Measurements from ENCODE around the gene KRT35. TPM values are rescaled to one million over a fixed set of nuclear protein-coding genes. Genes with fewer than 3 reads are reported as not detected.

The KRT35 gene
- total and polyA plus RNA-seq, 10 of the 15 experiments (the other 5 are each of a cell fraction or from before 2014, with no cell fraction given): not detected

- H3K79me2 ChIP-seq (ENCODE audit: control insufficient read depth, insufficient read depth, low read length): no peaks in the 10 kb centered on the region
- CTCF ChIA-PET: no interaction called here
- ATAC-seq: no peak
Measured at GRCh38 chr17:41523787-41524186, 42.8 kb upstream of the KRT35 start.

GRCh38 chr17:41523225-41523593 lies 42.3 kb upstream of the KRT35 start:
- 30% methylated on average over 4 of the region's 4 CpGs for WGBS (ENCODE audit: insufficient coverage, insufficient replicate concordance, low lambda C conversion rate, missing lambda C conversion rate)

More at GRCh38 chr17:41523787-41524186, 42.8 kb upstream of the KRT35 start:
- in situ Hi-C loops (cut with MboI) (no loop called here), intact Hi-C loops (cut with micrococcal nuclease; ENCODE audit: unreplicated experiment) (no loop called here)
- H4K20me1 ChIP-seq (ENCODE audit: control insufficient read depth, insufficient read depth): no peaks in the 10 kb centered on the region
- 62% methylated on average over 18 of the region's 19 CpGs for WGBS (ENCODE audit: insufficient coverage, insufficient replicate concordance, low lambda C conversion rate, missing lambda C conversion rate)
- no peak overlapping the region for H3K4me3 ChIP-seq
- no peak overlapping the region for H3K27ac ChIP-seq (ENCODE audit: control insufficient read depth, insufficient read depth)
- TF ChIP-seq SREBF2 (IDR thresholded peaks at IDR 0.05; ENCODE audit: low read length) (no peak), ZBTB33 (IDR thresholded peaks at IDR 0.05) (no peak), SP1 (IDR thresholded peaks at IDR 0.05; ENCODE audit: low read depth, low read length) (no peak), POLR2AphosphoS5 (IDR thresholded peaks at IDR 0.05; ENCODE audit: low read length) (no peak), PAX5 (IDR thresholded peaks at IDR 0.05; ENCODE audit: borderline replicate concordance, low read depth, low read length) (no peak)
- no peak overlapping the region for H3K9ac ChIP-seq (ENCODE audit: control insufficient read depth, insufficient read depth, low read length)
- ChIA-PET POLR2A (no interaction called here), RAD21 (ENCODE audit: unreplicated experiment) (no interaction called here), SMC1A (ENCODE audit: uncharacterized antibody, unreplicated experiment) (no interaction called here)
- FAIRE-seq: no peak
- H3K36me3 ChIP-seq (ENCODE audit: control insufficient read depth in 2 of 2, insufficient read depth in 2 of 2, low read length in 1 of 2): no peaks in the 10 kb centered on the region
- H3K4me2 ChIP-seq (ENCODE audit: control insufficient read depth, insufficient read depth): no peak overlapping the region
- DNase-seq (ENCODE audit: low read depth, low spot score): no peak
- BruUV-seq (replicated peaks): no TSS peak
- no peak overlapping the region for H2AFZ ChIP-seq (ENCODE audit: control insufficient read depth, low read depth, low read length)
- no peaks in the 10 kb centered on the region for H3K4me1 ChIP-seq (ENCODE audit: control insufficient read depth, insufficient read depth, low read length)
- H3K9me3 ChIP-seq (replicated peaks; ENCODE audit: control insufficient read depth, insufficient read depth, low read length): no peaks in the 10 kb centered on the region; the same call in 2 of the 3 replicates
- peaks cover 6 to 7% of the 10 kb centered on the region in 2 experiments; a peak in 3 of 4 replicates for H3K27me3 ChIP-seq (replicated peaks in 1 of 2; ENCODE audit: control insufficient read depth in 2 of 2, insufficient read depth in 2 of 2, low read length in 1 of 2)

More at GRCh38 chr17:41523225-41523593, 42.3 kb upstream of the KRT35 start:
- DNase-seq (ENCODE audit: low read depth, low spot score) (no peak), FAIRE-seq (no peak), ATAC-seq (no peak)
- ChIA-PET CTCF (no interaction called here), SMC1A (ENCODE audit: uncharacterized antibody, unreplicated experiment) (no interaction called here), POLR2A (no interaction called here), RAD21 (ENCODE audit: unreplicated experiment) (no interaction called here)
- in situ Hi-C loops (cut with MboI) (no loop called here), intact Hi-C loops (cut with micrococcal nuclease; ENCODE audit: unreplicated experiment) (no loop called here)
- Histone ChIP-seq H3K4me3 (no peak overlapping the region), H2AFZ (ENCODE audit: control insufficient read depth, low read depth, low read length) (no peak overlapping the region), H3K9me3 (replicated peaks; ENCODE audit: control insufficient read depth, insufficient read depth, low read length) (no peaks in the 10 kb centered on the region; the same call in 2 of the 3 replicates), H3K27ac (ENCODE audit: control insufficient read depth, insufficient read depth) (no peak overlapping the region), H4K20me1 (ENCODE audit: control insufficient read depth, insufficient read depth) (no peaks in the 10 kb centered on the region), H3K36me3 (ENCODE audit: control insufficient read depth in 2 of 2, insufficient read depth in 2 of 2, low read length in 1 of 2) (no peaks in the 10 kb centered on the region), H3K79me2 (ENCODE audit: control insufficient read depth, insufficient read depth, low read length) (no peaks in the 10 kb centered on the region), H3K27me3 (replicated peaks in 1 of 2; ENCODE audit: control insufficient read depth in 2 of 2, insufficient read depth in 2 of 2, low read length in 1 of 2) (peaks cover 6 to 7% of the 10 kb centered on the region in 2 experiments; a peak in 3 of 4 replicates), H3K4me2 (ENCODE audit: control insufficient read depth, insufficient read depth) (no peak overlapping the region), H3K9ac (ENCODE audit: control insufficient read depth, insufficient read depth, low read length) (no peak overlapping the region), H3K4me1 (ENCODE audit: control insufficient read depth, insufficient read depth, low read length) (no peaks in the 10 kb centered on the region)
- no TSS peak for BruUV-seq (replicated peaks)
- TF ChIP-seq EED (IDR thresholded peaks at IDR 0.05; ENCODE audit: low read depth): no peak
- no peak for TF ChIP-seq ATF3 (IDR thresholded peaks at IDR 0.05; ENCODE audit: borderline replicate concordance, extremely low read depth, low read depth, low read length)
- TF ChIP-seq ZNF592 (IDR thresholded peaks at IDR 0.05): no peak
- TF ChIP-seq MYC (IDR thresholded peaks at IDR 0.05; ENCODE audit: insufficient read depth, insufficient read length, insufficient replicate concordance, low read length, severe bottlenecking): no peak
- no peak for TF ChIP-seq SUPT20H (IDR thresholded peaks at IDR 0.05; ENCODE audit: borderline replicate concordance, control insufficient read depth, low read depth, low read length)

Data from GM12878 (cell line).